IPS-20b (cell line): ENCODE data around the gene ORAI3.

Experiments
- H3K27ac ChIP-seq: one replicate; pipeline ENCODE4 v1.5.1; 2013; ENCODE audit warnings: low read length
- H3K27me3 ChIP-seq: 2 replicates; pipeline ENCODE4 v1.6.1; 2013; ENCODE audit warnings: mild to moderate bottlenecking, low read length, inconsistent platforms; ENCODE audit not compliant: insufficient read depth
- H3K36me3 ChIP-seq: 2 replicates; pipeline ENCODE4 v1.6.1; 2013; ENCODE audit warnings: low read depth, mild to moderate bottlenecking, inconsistent platforms, low read length, moderate library complexity; ENCODE audit not compliant: insufficient read depth
- H3K4me1 ChIP-seq: 2 replicates; pipeline ENCODE4 v1.6.1; 2013; ENCODE audit warnings: mild to moderate bottlenecking, control low read depth, inconsistent platforms, low read length, moderate library complexity; ENCODE audit not compliant: insufficient read depth
- H3K4me3 ChIP-seq: 2 replicates; pipeline ENCODE4 v1.5.1; 2013; ENCODE audit warnings: mild to moderate bottlenecking, low read length, inconsistent platforms
- H3K9ac ChIP-seq: 2 replicates; pipeline ENCODE4 v1.6.1; 2013; ENCODE audit warnings: low read depth, mild to moderate bottlenecking, inconsistent platforms, low read length, moderate library complexity
- H3K9me3 ChIP-seq: 2 replicates; pipeline ENCODE4 v1.6.1; 2013; ENCODE audit warnings: mild to moderate bottlenecking, low read depth, low read length, inconsistent platforms; ENCODE audit not compliant: insufficient read depth

ORAI3 gene

GRCh38 chr16:30964574-30965226 lies 15.8 kb downstream of the ORAI3 start:
- Histone ChIP-seq H3K4me1 (no peaks in the 10 kb centered on the region), H3K9ac (no peak overlapping the region), H3K27me3 (no peaks in the 10 kb centered on the region), H3K9me3 (no peaks in the 10 kb centered on the region), H3K4me3 (no peak overlapping the region), H3K36me3 (peaks cover 92% of the 10 kb centered on the region), H3K27ac (no peak overlapping the region)

DNA sequence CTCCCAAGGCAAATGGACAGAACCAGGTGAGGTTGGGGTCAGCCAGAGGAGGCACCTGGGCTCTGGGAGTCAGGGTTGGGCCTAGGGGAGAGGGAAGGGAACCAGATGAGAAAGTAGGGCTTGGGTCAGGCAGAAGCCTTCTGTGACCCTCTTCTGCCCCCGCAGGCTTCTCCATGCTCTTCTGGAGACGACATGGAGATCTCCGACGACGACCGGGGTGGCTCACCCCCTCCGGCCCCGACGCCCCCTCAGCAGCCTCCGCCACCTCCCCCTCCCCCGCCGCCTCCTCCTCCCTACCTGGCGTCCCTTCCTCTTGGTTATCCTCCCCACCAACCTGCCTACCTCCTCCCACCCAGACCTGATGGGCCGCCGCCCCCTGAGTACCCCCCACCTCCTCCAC lies 16.6 kb downstream of the ORAI3 start:
- H3K9ac ChIP-seq = no peak overlapping the region
- H3K36me3 ChIP-seq = peaks cover 91% of the 10 kb centered on the region
- H3K4me3 ChIP-seq = no peak overlapping the region
- no peaks in the 10 kb centered on the region for H3K27me3 ChIP-seq
- no peak overlapping the region for H3K27ac ChIP-seq
- H3K9me3 ChIP-seq = no peaks in the 10 kb centered on the region
- H3K4me1 ChIP-seq = no peaks in the 10 kb centered on the region

DNA sequence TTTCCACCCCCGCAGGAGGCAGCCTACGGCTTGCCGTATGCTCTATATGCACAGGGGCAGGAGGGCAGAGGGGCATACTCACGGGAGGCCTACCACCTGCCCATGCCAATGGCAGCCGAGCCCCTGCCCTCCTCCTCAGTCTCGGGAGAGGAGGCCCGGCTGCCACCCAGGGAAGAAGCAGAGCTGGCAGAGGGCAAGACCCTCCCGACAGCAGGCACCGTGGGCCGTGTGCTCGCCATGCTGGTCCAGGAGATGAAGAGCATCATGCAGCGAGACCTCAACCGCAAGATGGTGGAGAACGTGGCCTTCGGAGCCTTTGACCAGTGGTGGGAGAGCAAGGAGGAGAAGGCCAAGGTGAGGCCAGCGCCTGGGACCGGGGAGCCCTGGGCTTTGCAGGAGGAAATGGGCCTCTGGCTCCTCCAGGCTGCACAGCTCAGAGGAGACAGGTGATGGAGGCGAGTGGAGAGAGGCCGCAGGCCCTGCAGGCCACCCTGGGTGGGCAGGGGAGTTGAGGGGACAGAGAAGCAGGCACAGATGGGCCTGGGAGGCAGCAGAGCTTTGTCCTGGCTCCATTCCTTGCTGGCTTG lies 17.3 kb downstream of the ORAI3 start:
- Histone ChIP-seq H3K27ac (no peak overlapping the region), H3K9ac (no peak overlapping the region), H3K4me1 (no peaks in the 10 kb centered on the region), H3K36me3 (peaks cover 91% of the 10 kb centered on the region), H3K9me3 (no peaks in the 10 kb centered on the region), H3K27me3 (no peaks in the 10 kb centered on the region), H3K4me3 (no peak overlapping the region)

- Histone ChIP-seq H3K27ac (no peak overlapping the region), H3K9me3 (no peaks in the 10 kb centered on the region), H3K36me3 (peaks cover 90% of the 10 kb centered on the region), H3K4me1 (no peaks in the 10 kb centered on the region), H3K27me3 (no peaks in the 10 kb centered on the region), H3K4me3 (no peak overlapping the region), H3K9ac (no peak overlapping the region)
Observed at GRCh38 chr16:30967795-30968194, 18.9 kb downstream of the ORAI3 start.

GRCh38 chr16:30969246-30969842 lies 20.5 kb downstream of the ORAI3 start:
- no peaks in the 10 kb centered on the region for H3K27me3 ChIP-seq
- no peaks in the 10 kb centered on the region for H3K4me1 ChIP-seq
- no peak overlapping the region for H3K9ac ChIP-seq
- peaks cover 91% of the 10 kb centered on the region for H3K36me3 ChIP-seq
- no peak overlapping the region for H3K27ac ChIP-seq
- no peak overlapping the region for H3K4me3 ChIP-seq
- H3K9me3 ChIP-seq = no peaks in the 10 kb centered on the region

DNA sequence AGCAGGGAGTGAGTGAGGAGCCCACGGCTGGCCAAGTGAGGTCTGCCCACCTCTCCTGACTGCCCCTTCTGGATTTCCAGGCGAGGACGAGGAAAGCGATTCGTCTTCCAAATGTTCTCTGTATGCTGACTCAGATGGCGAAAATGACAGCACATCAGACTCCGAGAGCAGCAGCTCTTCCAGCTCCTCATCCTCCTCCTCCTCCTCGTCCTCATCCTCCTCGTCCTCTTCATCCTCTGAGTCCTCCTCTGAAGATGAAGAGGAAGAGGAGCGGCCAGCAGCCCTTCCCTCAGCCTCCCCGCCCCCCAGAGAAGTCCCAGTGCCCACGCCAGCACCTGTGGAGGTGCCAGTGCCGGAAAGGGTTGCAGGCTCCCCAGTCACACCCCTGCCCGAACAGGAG lies 22.4 kb downstream of the ORAI3 start:
- no peaks in the 10 kb centered on the region for H3K4me1 ChIP-seq
- H3K36me3 ChIP-seq = peaks cover 93% of the 10 kb centered on the region
- H3K27ac ChIP-seq = no peak overlapping the region
- no peaks in the 10 kb centered on the region for H3K9me3 ChIP-seq
- no peak overlapping the region for H3K4me3 ChIP-seq
- H3K9ac ChIP-seq = no peak overlapping the region
- no peaks in the 10 kb centered on the region for H3K27me3 ChIP-seq

DNA sequence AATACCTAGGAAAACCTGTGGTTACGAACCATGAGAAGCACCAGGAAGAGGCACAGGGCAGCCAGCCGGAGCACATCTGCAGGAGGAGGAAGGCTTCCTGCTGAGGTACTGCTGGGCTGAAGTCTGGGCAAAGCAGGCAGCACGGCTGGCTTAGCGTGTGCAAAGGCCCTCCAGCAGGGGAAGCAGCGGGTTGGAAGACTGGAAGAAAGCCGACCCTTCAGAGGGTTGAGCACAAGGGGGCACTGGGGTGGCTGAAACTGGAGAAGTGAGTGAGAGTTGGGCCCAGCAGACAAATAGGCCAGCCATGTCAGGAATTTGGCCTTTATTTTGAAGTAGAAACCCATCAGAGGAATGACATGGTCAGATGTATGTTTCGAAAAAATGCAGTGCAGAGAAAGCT lies 24.0 kb downstream of the ORAI3 start:
- Histone ChIP-seq H3K9ac (no peak overlapping the region), H3K27me3 (no peaks in the 10 kb centered on the region), H3K27ac (no peak overlapping the region), H3K9me3 (no peaks in the 10 kb centered on the region), H3K36me3 (peaks cover 95% of the 10 kb centered on the region), H3K4me1 (no peaks in the 10 kb centered on the region), H3K4me3 (no peak overlapping the region)

GRCh38 chr16:30974348-30974747 lies 25.5 kb downstream of the ORAI3 start:
- peaks cover 93% of the 10 kb centered on the region for H3K36me3 ChIP-seq
- no peak overlapping the region for H3K9ac ChIP-seq
- H3K9me3 ChIP-seq = no peaks in the 10 kb centered on the region
- no peaks in the 10 kb centered on the region for H3K4me1 ChIP-seq
- no peak overlapping the region for H3K4me3 ChIP-seq
- no peaks in the 10 kb centered on the region for H3K27me3 ChIP-seq
- no peak overlapping the region for H3K27ac ChIP-seq

- H3K9ac ChIP-seq = no peak overlapping the region
- no peak overlapping the region for H3K27ac ChIP-seq
- H3K36me3 ChIP-seq = peaks cover 93% of the 10 kb centered on the region
Observed at GRCh38 chr16:30976486-30976885, 27.6 kb downstream of the ORAI3 start.

DNA sequence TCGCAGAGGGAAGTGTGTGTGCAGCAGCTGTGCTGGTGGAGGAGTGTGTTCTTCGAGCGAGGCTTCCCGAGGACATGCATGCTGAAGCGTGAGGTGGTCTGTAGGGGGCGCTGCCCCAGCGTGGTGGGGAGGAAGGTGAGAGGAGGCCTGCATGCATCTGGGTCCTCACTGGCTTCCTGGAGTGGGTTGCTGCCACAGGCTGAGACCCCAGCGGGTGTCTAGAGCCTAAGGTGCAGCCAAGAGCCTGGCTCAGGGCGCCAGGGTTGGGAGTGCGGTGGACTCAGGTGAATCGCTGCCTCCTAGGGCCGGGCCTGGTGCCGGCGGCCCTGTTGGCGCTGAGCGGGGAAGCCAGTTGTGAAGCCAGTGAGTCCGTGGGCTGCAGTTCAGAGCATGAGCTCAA lies 28.6 kb downstream of the ORAI3 start:
- peaks cover 92% of the 10 kb centered on the region for H3K36me3 ChIP-seq

More at GRCh38 chr16:30976486-30976885, 27.6 kb downstream of the ORAI3 start:
- Histone ChIP-seq H3K4me1 (no peaks in the 10 kb centered on the region), H3K27me3 (no peaks in the 10 kb centered on the region), H3K9me3 (no peaks in the 10 kb centered on the region), H3K4me3 (no peak overlapping the region)

DNA sequence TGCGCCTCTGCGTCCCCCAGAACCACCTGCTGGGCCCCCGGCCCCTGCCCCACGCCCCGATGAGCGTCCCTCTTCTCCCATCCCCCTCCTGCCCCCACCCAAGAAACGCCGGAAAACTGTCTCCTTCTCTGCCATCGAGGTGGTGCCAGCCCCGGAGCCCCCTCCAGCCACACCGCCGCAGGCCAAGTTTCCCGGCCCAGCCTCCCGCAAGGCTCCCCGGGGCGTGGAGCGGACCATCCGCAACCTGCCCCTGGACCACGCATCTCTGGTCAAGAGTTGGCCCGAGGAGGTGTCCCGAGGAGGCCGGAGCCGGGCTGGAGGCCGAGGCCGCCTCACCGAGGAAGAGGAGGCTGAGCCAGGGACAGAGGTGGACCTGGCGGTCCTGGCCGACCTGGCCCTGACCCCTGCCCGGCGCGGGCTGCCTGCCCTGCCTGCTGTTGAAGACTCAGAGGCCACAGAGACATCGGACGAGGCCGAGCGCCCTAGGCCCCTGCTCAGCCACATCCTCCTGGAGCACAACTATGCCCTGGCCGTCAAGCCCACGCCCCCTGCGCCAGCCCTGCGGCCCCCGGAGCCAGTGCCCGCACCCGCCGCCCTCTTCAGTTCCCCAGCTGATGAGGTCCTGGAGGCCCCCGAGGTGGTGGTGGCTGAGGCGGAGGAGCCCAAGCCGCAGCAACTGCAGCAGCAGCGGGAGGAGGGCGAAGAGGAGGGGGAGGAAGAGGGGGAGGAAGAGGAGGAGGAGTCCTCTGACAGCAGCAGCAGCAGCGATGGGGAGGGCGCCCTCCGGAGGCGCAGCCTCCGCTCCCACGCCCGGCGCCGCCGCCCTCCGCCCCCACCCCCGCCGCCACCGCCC lies 30.5 kb downstream of the ORAI3 start:
- Histone ChIP-seq H3K36me3 (peaks cover 92% of the 10 kb centered on the region), H3K9me3 (no peaks in the 10 kb centered on the region), H3K27ac (no peak overlapping the region), H3K9ac (no peak overlapping the region), H3K27me3 (no peaks in the 10 kb centered on the region), H3K4me1 (no peaks in the 10 kb centered on the region), H3K4me3 (no peak overlapping the region)

More for the DNA sequence above, 28.6 kb downstream of the ORAI3 start:
- no peak overlapping the region for H3K27ac ChIP-seq
- no peaks in the 10 kb centered on the region for H3K9me3 ChIP-seq
- no peak overlapping the region for H3K4me3 ChIP-seq
- H3K4me1 ChIP-seq = no peaks in the 10 kb centered on the region
- no peaks in the 10 kb centered on the region for H3K27me3 ChIP-seq
- H3K9ac ChIP-seq = no peak overlapping the region
